GM23338 (cell line): ENCODE results near the gene IFNE. TPM values are rescaled to one million over a fixed set of nuclear protein-coding genes. Genes with fewer than 3 reads are reported as not detected.

Experiments used
- ATAC-seq: fragments of 200-7000 bp; cut with Tn5 transposase; 3 replicates; pipeline ENCODE4 v1.9.1; 2020
- DNase-seq: peaks from one replicate; pipeline ENCODE4 v3.0.0-alpha.2; 2015; ENCODE audit warnings: low spot score
- H2AFZ ChIP-seq: fragments of 200-600 bp; sonication (generic); 2 replicates; pipeline ENCODE4 v1.8.0; 2016; ENCODE audit warnings: antibody characterized with exemption, mild to moderate bottlenecking, moderate library complexity
- H3F3A ChIP-seq: fragments of 200-600 bp; sonication (generic); replicated peaks from 2 replicates; pipeline ENCODE4 v1.8.0; 2017; ENCODE audit warnings: antibody characterized with exemption, mixed run types, low read depth
- H3K27ac ChIP-seq: fragments of 200-600 bp; sonication (generic); 2 replicates; pipeline ENCODE4 v1.6.1; 2016; ENCODE audit warnings: low read depth
- H3K27me3 ChIP-seq: fragments of 200-600 bp; sonication (generic); 2 replicates; pipeline ENCODE4 v1.8.0; 2016; ENCODE audit warnings: mild to moderate bottlenecking, mixed run types, moderate library complexity; ENCODE audit not compliant: insufficient read depth
- H3K36me3 ChIP-seq: fragments of 200-600 bp; sonication (generic); 2 replicates; pipeline ENCODE4 v1.8.0; 2016; ENCODE audit warnings: mild to moderate bottlenecking; ENCODE audit not compliant: insufficient read depth
- H3K4me1 ChIP-seq: fragments of 200-600 bp; sonication (generic); 2 replicates; pipeline ENCODE4 v1.8.0; 2016; ENCODE audit warnings: mild to moderate bottlenecking, moderate library complexity; ENCODE audit not compliant: insufficient read depth
- H3K4me2 ChIP-seq: fragments of 200-600 bp; sonication (generic); 2 replicates; pipeline ENCODE4 v1.7.1; 2017; ENCODE audit warnings: mixed run types
- H3K4me3 ChIP-seq: fragments of 200-600 bp; sonication (generic); 2 replicates; pipeline ENCODE4 v1.6.1; 2016; ENCODE audit warnings: mixed run types
- H3K79me2 ChIP-seq: fragments of 200-600 bp; sonication (generic); replicated peaks from 2 replicates; pipeline ENCODE4 v1.8.0; 2017; ENCODE audit warnings: mild to moderate bottlenecking; ENCODE audit not compliant: insufficient read depth
- H3K9me2 ChIP-seq: fragments of 200-600 bp; sonication (generic); 2 replicates; pipeline ENCODE4 v1.8.0; 2017; ENCODE audit not compliant: insufficient read depth
- H4K20me1 ChIP-seq: fragments of 200-600 bp; sonication (generic); replicated peaks from 2 replicates; pipeline ENCODE4 v1.8.0; 2017; ENCODE audit warnings: mild to moderate bottlenecking; ENCODE audit not compliant: insufficient read depth
- H3K27ac Mint-ChIP-seq: 2 replicates; pipeline ENCODE4 v1.8.0; 2020; ENCODE audit warnings: inconsistent platforms, mild to moderate bottlenecking, moderate library complexity, mixed read lengths
- H3K27me3 Mint-ChIP-seq: 3 replicates; pipeline ENCODE4 v1.8.0; 2022; ENCODE audit warnings: low read depth, mild to moderate bottlenecking, moderate library complexity, mixed read lengths, inconsistent platforms; ENCODE audit not compliant: insufficient read depth, poor library complexity
- H3K36me3 Mint-ChIP-seq: 3 replicates; pipeline ENCODE4 v1.8.0; 2021; ENCODE audit warnings: low read depth, mild to moderate bottlenecking, inconsistent platforms, moderate library complexity, mixed read lengths
- H3K4me1 Mint-ChIP-seq: 3 replicates; pipeline ENCODE4 v1.8.0; 2020; ENCODE audit warnings: mild to moderate bottlenecking, inconsistent platforms, mixed read lengths
- H3K4me3 Mint-ChIP-seq: 3 replicates; pipeline ENCODE4 v1.8.0; 2021; ENCODE audit warnings: moderate library complexity, mild to moderate bottlenecking, inconsistent platforms, mixed read lengths
- H3K9me3 Mint-ChIP-seq: 3 replicates; pipeline ENCODE4 v1.8.0; 2020; ENCODE audit warnings: moderate library complexity, mild to moderate bottlenecking, inconsistent platforms, mixed read lengths
- CREB1 ChIP-seq: fragments of 250-450 bp; sonication (Bioruptor Pico); IDR thresholded peaks from 2 replicates; pipeline ENCODE4 v1.5.0; 2020; ENCODE audit warnings: low read depth, mild to moderate bottlenecking, moderate library complexity
- EZH2 ChIP-seq: fragments of 200-600 bp; sonication (generic); IDR thresholded peaks from one replicate; pipeline ENCODE4 v1.8.0; 2017; ENCODE audit warnings: antibody characterized with exemption, mild to moderate bottlenecking, low read depth; ENCODE audit not compliant: unreplicated experiment
- EZH2phosphoT487 ChIP-seq: fragments of 200-600 bp; sonication (generic); IDR thresholded peaks from one replicate; pipeline ENCODE4 v1.8.1; 2018; ENCODE audit warnings: antibody characterized with exemption; ENCODE audit not compliant: unreplicated experiment
- JUNB ChIP-seq: IDR thresholded peaks from one replicate; pipeline ENCODE4 v1.6.1; 2016; ENCODE audit warnings: antibody characterized with exemption; ENCODE audit not compliant: unreplicated experiment
- NANOG ChIP-seq: IDR thresholded peaks from 2 replicates; pipeline ENCODE4 v1.6.1; 2016; ENCODE audit warnings: antibody characterized with exemption, borderline replicate concordance
- POLR2AphosphoS5 ChIP-seq: IDR thresholded peaks from 2 replicates; pipeline ENCODE4 v1.6.1; 2016; ENCODE audit warnings: antibody characterized with exemption, low read depth
- REST ChIP-seq: IDR thresholded peaks from one replicate; pipeline ENCODE4 v1.6.1; 2018; ENCODE audit warnings: antibody characterized with exemption; ENCODE audit not compliant: unreplicated experiment
- STAT1 ChIP-seq: IDR thresholded peaks from one replicate; pipeline ENCODE4 v1.6.1; 2016; ENCODE audit warnings: antibody characterized with exemption; ENCODE audit not compliant: unreplicated experiment
- ZNF114 ChIP-seq: fragments of 250-450 bp; sonication (Bioruptor Pico); IDR thresholded peaks from 2 replicates; pipeline ENCODE4 v1.5.0; 2020; ENCODE audit warnings: mild to moderate bottlenecking, moderate library complexity
- ZNF331 ChIP-seq: fragments of 250-450 bp; sonication (Bioruptor Pico); IDR thresholded peaks from 2 replicates; pipeline ENCODE4 v1.5.0; 2020; ENCODE audit warnings: low read depth, mild to moderate bottlenecking, moderate library complexity
- ZNF462 ChIP-seq: fragments of 250-450 bp; sonication (Bioruptor Pico); IDR thresholded peaks from 2 replicates; pipeline ENCODE4 v1.5.0; 2020; ENCODE audit warnings: mild to moderate bottlenecking, moderate library complexity
- long read RNA-seq: library from polyadenylated mRNA; unstranded; transcript quantifications from one replicate; pipeline ENCODE4 v2.0.0, GENCODE V29; 2020; ENCODE audit not compliant: unreplicated experiment
- polyA plus RNA-seq: library from polyadenylated mRNA; unstranded; fragments of >200 nt; fragmentation: Nextera tagmentation; extraction: Ambion mirVana; gene quantifications from 2 replicates; pipeline ENCODE4 v1.2.1, GENCODE V29; 2016
- total RNA-seq: library from RNA; depleted of rRNA; stranded (reverse); fragments of >200 nt; shearing (Covaris generic); gene quantifications from 2 replicates; pipeline ENCODE4 v1.2.3, GENCODE V29; 2014; rRNA removed
- TF ChIP-seq, protein P1 (sequence below), 2 experiments: fragments of 200-600 bp in 1 of 2; sonication (generic) in 1 of 2; conservative IDR thresholded peaks; 2 replicates each; pipeline versions ENCODE4 v1.5.1 to v1.6.1; 2016 to 2017; ENCODE audit warnings: antibody characterized with exemption in 2 of 2, low read depth in 2 of 2, mild to moderate bottlenecking in 2 of 2, moderate library complexity in 1 of 2
- TF ChIP-seq, protein P2 (sequence below): IDR thresholded peaks from 2 replicates; pipeline ENCODE4 v1.6.1; 2016; ENCODE audit warnings: antibody characterized with exemption

IFNE gene, protein sequence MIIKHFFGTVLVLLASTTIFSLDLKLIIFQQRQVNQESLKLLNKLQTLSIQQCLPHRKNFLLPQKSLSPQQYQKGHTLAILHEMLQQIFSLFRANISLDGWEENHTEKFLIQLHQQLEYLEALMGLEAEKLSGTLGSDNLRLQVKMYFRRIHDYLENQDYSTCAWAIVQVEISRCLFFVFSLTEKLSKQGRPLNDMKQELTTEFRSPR
- total RNA-seq, result 0.21 and 0.35 TPM in 2 replicates
- not detected in 2 replicates for polyA plus RNA-seq
- long read RNA-seq, result 0 reads

GRCh38 chr9:21482213-21482612 is at the start of gene IFNE:
TSS of gene IFNE (minus strand) at chr9:21482313. CDS start at chr9:21481694, 619 bp downstream.
- Histone ChIP-seq H2AFZ (no peak within 1 kb of the TSS), H3K4me2 (no peak within 1 kb of the TSS), H3K9me2 (no peaks in the 10 kb centered on the region; the same call in 1 of the 2 replicates), H3K27ac (no peak within 1 kb of the TSS), H3K36me3 (no peaks in the 10 kb centered on the region), H4K20me1 (no peaks in the 10 kb centered on the region), H3F3A (no peaks in the 10 kb centered on the region), H3K4me1 (peaks cover 8% of the 10 kb centered on the region), H3K79me2 (no peaks in the 10 kb centered on the region), H3K4me3 (no peak within 1 kb of the TSS), H3K27me3 (no peaks in the 10 kb centered on the region)
- Mint-ChIP-seq H3K4me1 (peaks cover 2% of the 10 kb centered on the region), H3K9me3 (no peaks in the 10 kb centered on the region), H3K27me3 (no peaks in the 10 kb centered on the region), H3K36me3 (no peaks in the 10 kb centered on the region), H3K27ac (no peak within 1 kb of the TSS), H3K4me3 (no peak within 1 kb of the TSS)
- DNase-seq (no peak), ATAC-seq (no peak)
- TF ChIP-seq ZNF331 (CRISPR knock-in tag) (no peak), NANOG (no peak), REST (no peak), CREB1 (CRISPR knock-in tag) (no peak), STAT1 (no peak), EZH2 (no peak), EZH2phosphoT487 (no peak), JUNB (no peak), ZNF462 (CRISPR knock-in tag) (no peak), ZNF114 (CRISPR knock-in tag) (no peak), POLR2AphosphoS5 (no peak)
- TF ChIP-seq, protein P1, sequence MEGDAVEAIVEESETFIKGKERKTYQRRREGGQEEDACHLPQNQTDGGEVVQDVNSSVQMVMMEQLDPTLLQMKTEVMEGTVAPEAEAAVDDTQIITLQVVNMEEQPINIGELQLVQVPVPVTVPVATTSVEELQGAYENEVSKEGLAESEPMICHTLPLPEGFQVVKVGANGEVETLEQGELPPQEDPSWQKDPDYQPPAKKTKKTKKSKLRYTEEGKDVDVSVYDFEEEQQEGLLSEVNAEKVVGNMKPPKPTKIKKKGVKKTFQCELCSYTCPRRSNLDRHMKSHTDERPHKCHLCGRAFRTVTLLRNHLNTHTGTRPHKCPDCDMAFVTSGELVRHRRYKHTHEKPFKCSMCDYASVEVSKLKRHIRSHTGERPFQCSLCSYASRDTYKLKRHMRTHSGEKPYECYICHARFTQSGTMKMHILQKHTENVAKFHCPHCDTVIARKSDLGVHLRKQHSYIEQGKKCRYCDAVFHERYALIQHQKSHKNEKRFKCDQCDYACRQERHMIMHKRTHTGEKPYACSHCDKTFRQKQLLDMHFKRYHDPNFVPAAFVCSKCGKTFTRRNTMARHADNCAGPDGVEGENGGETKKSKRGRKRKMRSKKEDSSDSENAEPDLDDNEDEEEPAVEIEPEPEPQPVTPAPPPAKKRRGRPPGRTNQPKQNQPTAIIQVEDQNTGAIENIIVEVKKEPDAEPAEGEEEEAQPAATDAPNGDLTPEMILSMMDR (conservative IDR thresholded peaks at IDR 0.05; ENCODE audit: low read depth in 2 of 2), result no peak
- TF ChIP-seq, protein P2, sequence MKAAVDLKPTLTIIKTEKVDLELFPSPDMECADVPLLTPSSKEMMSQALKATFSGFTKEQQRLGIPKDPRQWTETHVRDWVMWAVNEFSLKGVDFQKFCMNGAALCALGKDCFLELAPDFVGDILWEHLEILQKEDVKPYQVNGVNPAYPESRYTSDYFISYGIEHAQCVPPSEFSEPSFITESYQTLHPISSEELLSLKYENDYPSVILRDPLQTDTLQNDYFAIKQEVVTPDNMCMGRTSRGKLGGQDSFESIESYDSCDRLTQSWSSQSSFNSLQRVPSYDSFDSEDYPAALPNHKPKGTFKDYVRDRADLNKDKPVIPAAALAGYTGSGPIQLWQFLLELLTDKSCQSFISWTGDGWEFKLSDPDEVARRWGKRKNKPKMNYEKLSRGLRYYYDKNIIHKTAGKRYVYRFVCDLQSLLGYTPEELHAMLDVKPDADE, result no peak
